Fibroblast of pulmonary artery (primary cell): ENCODE measurements around the gene FZD4.

Experiments used
- DNase-seq: peaks from one replicate; pipeline ENCODE4 v3.0.0-alpha.2; 2010; ENCODE audit warnings: low read depth
- H3K4me3 ChIP-seq: replicated peaks from 2 replicates; pipeline ENCODE4 v1.5.1; 2011; ENCODE audit warnings: low read depth, mild to moderate bottlenecking, control low read depth, low read length, moderate library complexity
- TF ChIP-seq, protein P1 (sequence below): IDR thresholded peaks from 2 replicates; pipeline ENCODE4 v1.5.1; 2011; ENCODE audit warnings: mild to moderate bottlenecking, control low read depth, low read length, inconsistent platforms; ENCODE audit errors: missing control alignments

The FZD4 gene

DNA sequence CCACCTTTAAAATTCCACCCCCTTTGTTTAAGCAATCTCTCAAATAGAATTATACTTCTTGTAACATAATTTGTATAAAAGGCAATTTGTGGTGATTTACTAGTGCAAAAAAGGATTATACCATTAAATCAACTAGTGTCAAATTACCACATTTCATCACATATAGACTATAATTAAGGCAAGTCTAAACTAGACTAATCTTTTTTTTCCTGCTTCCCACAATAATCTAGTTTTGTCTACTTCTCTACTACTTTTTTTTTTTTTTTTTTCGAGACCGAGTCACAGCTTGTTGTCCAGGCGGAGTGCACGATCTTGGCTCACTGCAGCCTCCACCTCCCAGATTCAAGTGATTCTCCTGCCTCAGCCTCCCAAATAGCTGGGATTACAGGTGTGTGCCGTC, 36.1 kb upstream of the FZD4 start:
- H3K4me3 ChIP-seq: no peak overlapping the region
- DNase-seq: no peak
- TF ChIP-seq, protein P1, sequence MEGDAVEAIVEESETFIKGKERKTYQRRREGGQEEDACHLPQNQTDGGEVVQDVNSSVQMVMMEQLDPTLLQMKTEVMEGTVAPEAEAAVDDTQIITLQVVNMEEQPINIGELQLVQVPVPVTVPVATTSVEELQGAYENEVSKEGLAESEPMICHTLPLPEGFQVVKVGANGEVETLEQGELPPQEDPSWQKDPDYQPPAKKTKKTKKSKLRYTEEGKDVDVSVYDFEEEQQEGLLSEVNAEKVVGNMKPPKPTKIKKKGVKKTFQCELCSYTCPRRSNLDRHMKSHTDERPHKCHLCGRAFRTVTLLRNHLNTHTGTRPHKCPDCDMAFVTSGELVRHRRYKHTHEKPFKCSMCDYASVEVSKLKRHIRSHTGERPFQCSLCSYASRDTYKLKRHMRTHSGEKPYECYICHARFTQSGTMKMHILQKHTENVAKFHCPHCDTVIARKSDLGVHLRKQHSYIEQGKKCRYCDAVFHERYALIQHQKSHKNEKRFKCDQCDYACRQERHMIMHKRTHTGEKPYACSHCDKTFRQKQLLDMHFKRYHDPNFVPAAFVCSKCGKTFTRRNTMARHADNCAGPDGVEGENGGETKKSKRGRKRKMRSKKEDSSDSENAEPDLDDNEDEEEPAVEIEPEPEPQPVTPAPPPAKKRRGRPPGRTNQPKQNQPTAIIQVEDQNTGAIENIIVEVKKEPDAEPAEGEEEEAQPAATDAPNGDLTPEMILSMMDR: no peak

- TF ChIP-seq, protein P1: no peak
- DNase-seq: peak; percentile 70
- no peak overlapping the region for H3K4me3 ChIP-seq
Measured at GRCh38 chr11:86990515-86990914, 35.3 kb upstream of the FZD4 start.

GRCh38 chr11:86990031-86990430, 34.8 kb upstream of the FZD4 start:
- no peak for DNase-seq
- H3K4me3 ChIP-seq: no peak overlapping the region
- TF ChIP-seq, protein P1: no peak

DNA sequence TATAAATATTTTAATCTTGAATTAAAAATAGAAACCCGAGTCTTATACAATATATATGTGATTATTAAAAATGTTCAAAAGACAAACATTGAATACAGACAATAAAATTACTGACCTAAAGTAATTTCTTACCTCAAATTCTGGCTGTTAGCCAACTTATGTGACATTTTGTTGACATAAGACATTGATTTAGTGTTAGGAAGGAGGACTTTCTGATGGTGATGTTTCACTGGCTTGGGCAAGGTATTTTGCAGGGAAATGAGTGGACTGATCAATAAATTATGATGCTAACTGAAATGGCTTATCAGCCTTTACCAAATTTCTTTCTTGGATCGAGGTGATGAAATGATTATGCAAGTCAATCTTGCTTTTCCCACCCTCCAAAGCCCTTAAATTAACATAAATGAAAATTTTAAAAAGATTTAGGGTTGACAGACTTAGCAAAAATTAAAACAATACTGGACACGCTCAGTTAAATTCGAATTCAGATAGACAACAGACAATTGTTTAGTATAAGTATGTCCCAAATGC, 33.2 kb upstream of the FZD4 start:
- TF ChIP-seq, protein P1: no peak
- H3K4me3 ChIP-seq: no peak overlapping the region
- DNase-seq: no peak

GRCh38 chr11:86987679-86988078, 32.5 kb upstream of the FZD4 start:
- TF ChIP-seq, protein P1: no peak
- H3K4me3 ChIP-seq: no peak overlapping the region
- no peak for DNase-seq

- no peak overlapping the region for H3K4me3 ChIP-seq
- DNase-seq: no peak
- TF ChIP-seq, protein P1: no peak
Measured at GRCh38 chr11:86984701-86985100, 29.5 kb upstream of the FZD4 start.

DNA sequence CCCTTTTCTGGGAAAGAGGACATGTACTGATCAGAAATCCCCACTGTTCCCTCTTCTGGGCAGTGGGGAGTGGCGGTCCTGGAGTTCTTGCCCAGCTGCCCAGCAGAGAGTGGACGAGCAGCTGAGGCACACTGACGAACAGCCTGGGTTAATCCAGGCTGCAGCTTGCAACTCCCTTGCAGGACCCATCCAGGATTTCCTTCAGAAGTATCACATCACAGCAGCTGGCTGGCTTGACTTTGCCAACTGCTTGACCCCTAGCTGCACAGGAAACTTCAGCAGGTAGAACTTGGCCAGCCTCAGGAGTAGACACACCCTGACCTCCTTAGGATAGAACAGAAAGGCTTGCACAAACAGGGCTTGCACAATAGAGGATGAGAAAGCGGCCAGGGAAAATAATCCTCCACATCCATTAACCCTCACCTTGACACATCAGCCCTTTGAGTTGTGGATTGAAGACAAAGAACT, 27.9 kb upstream of the FZD4 start:
- TF ChIP-seq, protein P1: no peak
- no peak overlapping the region for H3K4me3 ChIP-seq
- DNase-seq: peak; percentile 15
